Smooth muscle cell (in vitro differentiated cells): ENCODE results near the gene RFT1. TPM values are rescaled to one million over a fixed set of nuclear protein-coding genes. Genes with fewer than 3 reads are reported as not detected.

Experiments
- DNase-seq: peaks from one replicate; lab custom pipeline; 2025; ENCODE audit not compliant: unreplicated experiment; lab: John Stamatoyannopoulos, UW
- H2AFZ ChIP-seq: fragments of 200-600 bp; sonication (generic); 2 replicates; pipeline ENCODE4 v1.6.0; 2016; ENCODE audit warnings: antibody characterized with exemption, low read depth, mild to moderate bottlenecking
- H3F3A ChIP-seq: fragments of 200-600 bp; sonication (generic); 2 replicates; pipeline ENCODE4 v1.6.0; 2017; ENCODE audit warnings: antibody characterized with exemption, low read depth
- H3K27ac ChIP-seq: fragments of 200-600 bp; sonication (generic); 2 replicates; pipeline ENCODE4 v1.5.1; 2016; ENCODE audit warnings: low read depth, mild to moderate bottlenecking
- H3K27me3 ChIP-seq: fragments of 200-600 bp; sonication (generic); 2 replicates; pipeline ENCODE4 v1.6.1; 2016; ENCODE audit warnings: low read depth, mild to moderate bottlenecking
- H3K36me3 ChIP-seq: fragments of 200-600 bp; sonication (generic); 2 replicates; pipeline ENCODE4 v1.5.1; 2016; ENCODE audit warnings: low read depth
- H3K4me1 ChIP-seq: fragments of 200-600 bp; sonication (generic); 2 replicates; pipeline ENCODE4 v1.5.1; 2016; ENCODE audit warnings: low read depth
- H3K4me2 ChIP-seq: fragments of 200-600 bp; sonication (generic); 2 replicates; pipeline ENCODE4 v1.6.0; 2016; ENCODE audit warnings: mild to moderate bottlenecking
- H3K4me3 ChIP-seq: fragments of 200-600 bp; sonication (generic); 2 replicates; pipeline ENCODE4 v1.5.1; 2016; ENCODE audit warnings: mild to moderate bottlenecking
- H3K79me2 ChIP-seq: fragments of 200-600 bp; sonication (generic); 2 replicates; pipeline ENCODE4 v1.6.0; 2016; ENCODE audit warnings: low read depth, mild to moderate bottlenecking
- H3K9ac ChIP-seq: fragments of 200-600 bp; sonication (generic); 2 replicates; pipeline ENCODE4 v1.6.0; 2016; ENCODE audit warnings: low read depth
- H3K9me3 ChIP-seq: fragments of 200-600 bp; sonication (generic); replicated peaks from 2 replicates; pipeline ENCODE4 v1.5.1; 2016; ENCODE audit warnings: low read depth
- H4K20me1 ChIP-seq: fragments of 200-600 bp; sonication (generic); 2 replicates; pipeline ENCODE4 v1.6.0; 2016; ENCODE audit warnings: low read depth
- CTCF ChIP-seq: fragments of 200-600 bp; sonication (generic); IDR thresholded peaks from 2 replicates; pipeline ENCODE4 v1.5.1; 2017; ENCODE audit warnings: borderline replicate concordance, mild to moderate bottlenecking, antibody characterized with exemption; ENCODE audit not compliant: insufficient read depth, poor library complexity, severe bottlenecking
- WGBS: methylation state at CpG from one replicate; pipeline ENCODE4 v1.1.7; 2016; ENCODE audit warnings: low lambda C conversion rate; 5-methylcytosine and 5-hydroxymethylcytosine counted together
- polyA plus RNA-seq: library from polyadenylated mRNA; unstranded; fragments of >200 nt; fragmentation: Nextera tagmentation; extraction: Ambion mirVana; gene quantifications from 2 replicates; pipeline ENCODE4 v1.2.1, GENCODE V29; 2016
- total RNA-seq: library from RNA; depleted of rRNA; stranded (reverse); fragments of >200 nt; gene quantifications from 2 replicates; pipeline ENCODE4 v1.2.3, GENCODE V29; 2014

The RFT1 gene
- total and polyA plus RNA-seq, 2 experiments from 2014 or later = 13.3 to 25.7 TPM

- peaks cover under 1% of the 10 kb centered on the region for H3K27me3 ChIP-seq
- H3K9ac ChIP-seq = no peak overlapping the region
- no peak for DNase-seq
- no peaks in the 10 kb centered on the region for H3K9me3 ChIP-seq
- no peaks in the 10 kb centered on the region for H3K4me1 ChIP-seq
- peaks cover 11% of the 10 kb centered on the region for H3F3A ChIP-seq
- H3K27ac ChIP-seq = no peak overlapping the region
- no peak overlapping the region for H3K4me3 ChIP-seq
- no peaks in the 10 kb centered on the region for H4K20me1 ChIP-seq
- 80% methylated on average over 2 of the region's 2 CpGs for WGBS
- no peaks in the 10 kb centered on the region for H3K79me2 ChIP-seq
- H2AFZ ChIP-seq = no peak overlapping the region
- no peaks in the 10 kb centered on the region for H3K36me3 ChIP-seq
- H3K4me2 ChIP-seq = no peak overlapping the region
- TF ChIP-seq CTCF = no peak
Observed at GRCh38 chr3:53051929-53052328, 78.3 kb downstream of the RFT1 start.

- no peak overlapping the region for H3K4me3 ChIP-seq
- TF ChIP-seq CTCF = no peak
- H3K36me3 ChIP-seq = no peaks in the 10 kb centered on the region
- H3K9me3 ChIP-seq = no peaks in the 10 kb centered on the region
- 82% methylated on average over 8 of the region's 8 CpGs for WGBS
- H3K4me1 ChIP-seq = no peaks in the 10 kb centered on the region
- H3K27me3 ChIP-seq = peaks cover 8% of the 10 kb centered on the region
- no peaks in the 10 kb centered on the region for H3K79me2 ChIP-seq
- no peak overlapping the region for H2AFZ ChIP-seq
- H4K20me1 ChIP-seq = no peaks in the 10 kb centered on the region
- DNase-seq = no peak
- H3K27ac ChIP-seq = no peak overlapping the region
- peaks cover 14% of the 10 kb centered on the region for H3F3A ChIP-seq
- H3K9ac ChIP-seq = no peak overlapping the region
- no peak overlapping the region for H3K4me2 ChIP-seq
Observed at GRCh38 chr3:53049987-53050386, 80.2 kb downstream of the RFT1 start.

DNA sequence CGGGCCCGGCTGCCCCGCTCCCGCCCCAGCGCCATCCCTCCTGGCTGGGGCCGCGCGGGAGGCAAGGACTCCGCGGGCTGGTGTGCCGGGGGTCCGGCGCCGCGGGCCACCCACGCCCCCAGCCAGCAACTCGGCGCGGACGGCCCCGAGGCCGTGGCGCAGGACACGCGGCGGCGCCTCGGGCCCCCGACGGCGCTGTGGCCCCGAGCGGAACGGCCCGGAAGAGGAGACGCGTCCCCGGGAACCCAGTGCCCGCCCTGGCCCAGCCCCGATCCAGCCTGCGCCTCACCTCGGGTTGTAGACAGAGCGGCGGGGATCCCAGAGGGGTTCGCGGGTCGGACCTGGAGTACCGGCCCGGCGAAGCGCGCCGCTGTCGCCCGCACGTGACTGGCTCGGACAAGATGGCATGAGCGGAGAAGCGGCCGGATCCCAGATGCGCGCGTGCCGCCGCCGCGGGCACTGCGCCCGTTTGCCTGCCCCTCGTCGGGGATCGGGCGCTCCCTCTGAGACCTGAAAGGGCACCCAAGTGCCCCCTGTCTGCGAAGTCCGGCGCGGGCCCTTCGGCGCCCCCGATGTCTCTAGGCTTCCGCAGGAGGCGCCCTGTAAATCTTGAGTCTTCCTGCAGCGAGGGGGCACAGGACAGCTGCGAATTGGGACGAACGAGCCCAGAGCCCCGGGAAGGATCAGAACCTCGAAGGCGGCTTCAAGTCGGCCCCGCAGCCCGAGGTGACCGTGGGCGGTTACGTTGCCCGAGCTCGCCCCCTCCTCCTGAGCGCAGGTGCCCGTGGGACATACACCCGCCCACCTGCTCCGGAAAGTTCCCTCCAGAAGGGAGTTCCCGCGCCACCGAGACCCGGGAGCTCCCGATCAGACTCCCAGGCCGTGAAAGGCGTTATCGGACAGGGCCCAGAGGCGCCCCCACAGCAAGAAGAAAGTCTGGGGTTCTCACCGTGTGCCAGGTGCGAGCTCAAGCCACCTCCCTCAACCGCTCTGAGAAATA lies 83.8 kb downstream of the RFT1 start:
- Histone ChIP-seq H3K9me3 (no peaks in the 10 kb centered on the region), H3K27me3 (peaks cover 27% of the 10 kb centered on the region), H4K20me1 (peaks cover 4% of the 10 kb centered on the region), H3F3A (peaks cover 14% of the 10 kb centered on the region), H3K27ac (no peak overlapping the region), H3K4me3 (peak overlapping the region; percentile 93), H3K36me3 (no peaks in the 10 kb centered on the region), H3K4me1 (no peaks in the 10 kb centered on the region), H3K4me2 (peak overlapping the region; percentile 95), H3K79me2 (peaks cover 4% of the 10 kb centered on the region), H2AFZ (peak overlapping the region; percentile 68), H3K9ac (no peak overlapping the region)
- TF ChIP-seq CTCF = peak; percentile 18
- DNase-seq = no peak
- WGBS = 4% methylated on average over 80 of the region's 113 CpGs
